GM12865 (cell line): ENCODE measurements around the gene PLBD2.
A peak's percentile ranks its signal among the peaks of the same experiment; 100 is the strongest.

Experiments used
- DNase-seq: peaks from one replicate; pipeline ENCODE4 v3.0.0; 2010; ENCODE audit warnings: low read depth
- H3K4me3 ChIP-seq: 2 replicates; pipeline ENCODE4 v1.5.1; 2011; ENCODE audit warnings: mild to moderate bottlenecking, low read depth, low read length, control low read depth
- CTCF ChIP-seq: IDR thresholded peaks from 2 replicates; pipeline ENCODE4 v1.5.1; 2011; ENCODE audit warnings: low read length, control low read depth, low read depth, inconsistent platforms; ENCODE audit not compliant: insufficient read depth; ENCODE audit errors: missing control alignments

The PLBD2 gene

GRCh38 chr12:113333877-113334785, 24.3 kb upstream of the PLBD2 start:
- no peak for DNase-seq
- TF ChIP-seq CTCF, result no peak
- H3K4me3 ChIP-seq, result peak overlapping the region; percentile 81

GRCh38 chr12:113334786-113335539, 23.4 kb upstream of the PLBD2 start, which contains the start of gene SLC8B1:
Gene SLC8B1, minus strand, starts transcription at chr12:113335109. Its CDS starts 2,231 bp downstream, at chr12:113332878.
- peak within 1 kb of the TSS; percentile 81 for H3K4me3 ChIP-seq
- TF ChIP-seq CTCF, result no peak
- DNase-seq, result peak; percentile 88

- no peak for DNase-seq
- TF ChIP-seq CTCF, result no peak
- no peak overlapping the region for H3K4me3 ChIP-seq
These were observed 18.8 kb upstream of the PLBD2 start for GRCh38 chr12:113339540-113339939.

GRCh38 chr12:113340061-113340460, 18.3 kb upstream of the PLBD2 start:
- no peak for DNase-seq
- H3K4me3 ChIP-seq, result no peak overlapping the region
- TF ChIP-seq CTCF, result no peak

- H3K4me3 ChIP-seq, result no peak overlapping the region
- no peak for TF ChIP-seq CTCF
- DNase-seq, result no peak
These were observed 16.9 kb upstream of the PLBD2 start for GRCh38 chr12:113341535-113341934.

GRCh38 chr12:113345318-113345717, 13.1 kb upstream of the PLBD2 start:
- no peak overlapping the region for H3K4me3 ChIP-seq
- no peak for DNase-seq
- TF ChIP-seq CTCF, result no peak
